RWPE1 (cell line): ENCODE results near the gene IFNK.

Experiments
- CTCF ChIA-PET: fragments of 350-600 bp; sonication (Branson Sonifier 250); formaldehyde crosslinking; extraction: SDS; loops from one replicate; lab custom pipeline; 2021; lab: Yijun Ruan, JAX
- POLR2A ChIA-PET: fragments of 400-600 bp; formaldehyde crosslinking; extraction: SDS; loops from one replicate; lab custom pipeline; 2020; ENCODE audit warnings: antibody characterized with exemption; ENCODE audit not compliant: low non-redundant PET; lab: Yijun Ruan, JAX
- DNase-seq: peaks from one replicate; pipeline ENCODE4 v3.0.0; 2012; ENCODE audit warnings: low spot score
- H3K27ac ChIP-seq: fragments of 450-650 bp; 2 replicates; pipeline ENCODE4 v1.5.1; 2017
- CTCF ChIP-seq: fragments of 450-650 bp; conservative IDR thresholded peaks from 2 replicates; pipeline ENCODE4 v1.5.1; 2017; ENCODE audit warnings: low read depth, mild to moderate bottlenecking

IFNK gene

GRCh38 chr9:27548055-27548741 is 24.1 kb downstream of the IFNK start:
- DNase-seq = peak; percentile 45
- ChIA-PET POLR2A (no interaction called here), CTCF (interaction anchor here (0.6 to 5.0 kb wide), 2 partner anchors 215 to 528 kb away, joined by 3 to 32 read pairs; no protein-coding TSS in a partner anchor)
- peak; percentile 70 for TF ChIP-seq CTCF
- no peak overlapping the region for H3K27ac ChIP-seq

DNA sequence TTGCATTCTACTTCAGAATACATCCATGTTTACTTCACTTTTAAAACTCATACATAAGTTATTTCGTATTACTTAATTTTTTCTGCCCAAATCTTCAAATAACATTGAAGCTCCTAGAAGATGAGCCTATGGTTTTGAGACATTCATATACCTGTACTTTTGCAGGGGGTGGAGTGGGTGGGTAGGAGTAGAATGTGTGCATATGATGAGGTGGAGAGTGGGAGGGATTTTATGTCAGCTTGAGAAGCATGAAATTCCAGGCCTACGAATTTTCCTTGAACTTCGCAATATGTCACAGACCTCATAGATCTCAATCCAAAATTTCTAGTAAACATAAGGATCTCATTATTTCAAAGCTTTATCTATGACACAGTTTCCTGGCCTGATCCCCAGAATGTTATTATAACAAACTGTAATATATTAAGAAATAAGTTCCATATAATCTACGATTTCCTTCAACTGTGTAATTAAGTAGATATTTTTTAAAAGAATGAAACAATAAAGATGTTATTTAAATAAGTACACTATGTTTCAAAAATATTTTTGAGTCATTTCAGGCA is 25.2 kb downstream of the IFNK start:
- no peak for DNase-seq
- CTCF ChIA-PET = interaction anchor here (0.5 to 5.0 kb wide), 3 partner anchors 12 to 216 kb away, joined by 3 to 32 read pairs (median 4); no protein-coding TSS in a partner anchor
- TF ChIP-seq CTCF = no peak
- H3K27ac ChIP-seq = no peak overlapping the region
- POLR2A ChIA-PET = no interaction called here

- ChIA-PET POLR2A (no interaction called here), CTCF (interaction anchor here (2.7 kb wide), 1 partner anchor 221 kb away, joined by 6 read pairs; no protein-coding TSS in a partner anchor)
- TF ChIP-seq CTCF = no peak
- no peak overlapping the region for H3K27ac ChIP-seq
- DNase-seq = no peak
These were observed 30.6 kb downstream of the IFNK start for GRCh38 chr9:27554712-27555111.

DNA sequence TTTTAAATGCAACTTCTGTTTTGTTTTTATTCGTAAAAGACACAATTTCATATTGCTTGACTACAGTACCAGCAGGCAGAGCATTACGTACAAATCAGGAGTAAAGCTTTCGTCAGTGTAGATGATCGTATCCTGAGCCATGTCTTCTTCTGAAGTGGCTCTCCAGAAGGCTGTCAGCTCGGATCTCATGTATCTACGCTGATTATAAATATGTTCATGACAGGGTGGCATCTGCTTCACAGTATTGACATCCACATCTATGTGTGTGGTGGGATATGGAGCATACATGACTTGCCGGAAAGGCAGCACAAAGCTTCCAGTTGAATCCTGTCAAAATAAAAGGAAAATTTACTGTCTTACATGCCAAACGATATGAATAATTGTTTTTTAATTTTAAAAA is 32.4 kb downstream of the IFNK start:
- CTCF ChIA-PET = no interaction called here
- H3K27ac ChIP-seq = no peak overlapping the region
- DNase-seq = no peak
- TF ChIP-seq CTCF = no peak
- POLR2A ChIA-PET = no interaction called here

DNA sequence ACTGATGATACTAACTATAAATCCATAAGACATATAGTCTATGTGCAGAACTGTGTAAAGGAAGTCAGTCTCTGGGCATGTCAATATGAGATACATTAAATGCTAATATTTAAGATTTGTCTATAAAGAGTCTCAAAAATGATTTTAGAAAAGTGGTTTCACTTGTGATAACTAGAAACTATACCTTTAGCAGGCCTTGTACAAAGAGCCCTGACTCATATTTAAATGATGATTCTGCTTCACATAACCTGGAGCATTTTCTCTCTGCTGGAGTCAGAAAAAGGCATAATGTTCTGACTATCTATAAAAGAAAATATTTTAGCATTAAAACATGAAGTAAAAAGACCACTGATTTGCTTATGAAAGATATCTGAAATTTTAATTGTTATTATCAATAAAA is 34.2 kb downstream of the IFNK start:
- CTCF ChIA-PET = interaction anchor here (0.7 kb wide), 1 partner anchor 463 kb away, joined by 3 read pairs; no protein-coding TSS in a partner anchor
- H3K27ac ChIP-seq = no peak overlapping the region
- POLR2A ChIA-PET = no interaction called here
- TF ChIP-seq CTCF = no peak
- no peak for DNase-seq

DNA sequence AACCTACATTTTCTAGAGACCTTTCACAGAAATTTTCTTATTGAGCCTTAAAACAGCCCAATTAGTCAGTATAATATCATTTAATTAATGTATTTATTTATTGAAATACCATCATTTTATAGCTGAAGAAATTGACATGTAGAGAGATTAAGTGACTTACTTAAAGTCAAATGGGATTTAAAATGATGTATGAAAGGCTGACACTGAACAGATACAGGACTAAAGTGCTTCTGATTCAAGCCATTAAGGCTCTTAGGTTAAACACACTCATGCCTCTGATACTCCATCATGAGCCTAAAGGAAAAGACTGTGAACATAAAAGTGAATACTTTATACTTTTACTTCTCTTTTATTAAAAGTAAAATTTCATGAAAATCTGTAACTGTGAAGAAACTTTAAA is 36.4 kb downstream of the IFNK start:
- no peak for DNase-seq
- no peak for TF ChIP-seq CTCF
- H3K27ac ChIP-seq = no peak overlapping the region
- ChIA-PET POLR2A (no interaction called here), CTCF (no interaction called here)
